Activated CD4-positive, alpha-beta T cell treated with anti-CD3 and anti-CD28 coated beads, Interleukin-2, amount 10 ng/mL, durations not matched to agents 24 days and 14 days (primary cell): ENCODE measurements around the gene GPR35. TPM values are rescaled to one million over a fixed set of nuclear protein-coding genes. Genes with fewer than 3 reads are reported as not detected.
A peak's percentile ranks its signal among the peaks of the same experiment; 100 is the strongest.

Experiments
- DNase-seq: peaks from one replicate; pipeline ENCODE4 v3.0.0; 2022
- H3K27ac Mint-ChIP-seq: one replicate; pipeline ENCODE4 v1.8.0; 2022; ENCODE audit warnings: mild to moderate bottlenecking, mixed read lengths
- H3K27me3 Mint-ChIP-seq: one replicate; pipeline ENCODE4 v1.8.0; 2022; ENCODE audit warnings: mixed read lengths
- H3K36me3 Mint-ChIP-seq: one replicate; pipeline ENCODE4 v1.8.0; 2022; ENCODE audit warnings: low read depth, mild to moderate bottlenecking, mixed read lengths
- H3K4me1 Mint-ChIP-seq: one replicate; pipeline ENCODE4 v1.8.0; 2021; ENCODE audit warnings: mixed read lengths
- H3K4me3 Mint-ChIP-seq: one replicate; pipeline ENCODE4 v1.8.0; 2022; ENCODE audit warnings: mild to moderate bottlenecking, moderate library complexity, mixed read lengths
- H3K9me3 Mint-ChIP-seq: one replicate; pipeline ENCODE4 v1.8.0; 2021; ENCODE audit warnings: mixed read lengths
- intact Hi-C: fragments of 100-400 bp; cut with micrococcal nuclease; formaldehyde crosslinking; loops from one replicate; pipeline ENCODE4 v1.15.1; 2023
- total RNA-seq: library from RNA; stranded (reverse); gene quantifications from 2 replicates; pipeline ENCODE4 v1.2.3, GENCODE V29; 2022

GPR35 gene
- total RNA-seq, 1 donor from 2014 or later = 8.7 TPM

- intact Hi-C loops = no loop called here
- no peaks in the 10 kb centered on the region for H3K9me3 Mint-ChIP-seq
- H3K36me3 Mint-ChIP-seq = peaks cover 14% of the 10 kb centered on the region
- peaks cover 4% of the 10 kb centered on the region for H3K4me1 Mint-ChIP-seq
- no peak for DNase-seq
- H3K27me3 Mint-ChIP-seq = no peaks in the 10 kb centered on the region
- H3K27ac Mint-ChIP-seq = no peak overlapping the region
- H3K4me3 Mint-ChIP-seq = no peak overlapping the region
Observed at GRCh38 chr2:240593703-240594451, 31.4 kb upstream of the GPR35 start.

GRCh38 chr2:240594511-240595380 lies 30.5 kb upstream of the GPR35 start:
- H3K27me3 Mint-ChIP-seq = no peaks in the 10 kb centered on the region
- H3K27ac Mint-ChIP-seq = no peak overlapping the region
- H3K4me1 Mint-ChIP-seq = peaks cover 2% of the 10 kb centered on the region
- intact Hi-C loops = no loop called here
- H3K9me3 Mint-ChIP-seq = no peaks in the 10 kb centered on the region
- H3K4me3 Mint-ChIP-seq = no peak overlapping the region
- peaks cover 15% of the 10 kb centered on the region for H3K36me3 Mint-ChIP-seq
- no peak for DNase-seq

- H3K4me1 Mint-ChIP-seq = peaks cover 4% of the 10 kb centered on the region
- H3K36me3 Mint-ChIP-seq = peaks cover 18% of the 10 kb centered on the region
- intact Hi-C loops = no loop called here
- DNase-seq = peak; percentile 88
- H3K4me3 Mint-ChIP-seq = no peak overlapping the region
- no peaks in the 10 kb centered on the region for H3K27me3 Mint-ChIP-seq
- no peak overlapping the region for H3K27ac Mint-ChIP-seq
- H3K9me3 Mint-ChIP-seq = no peaks in the 10 kb centered on the region
Observed at GRCh38 chr2:240595381-240596079, 29.8 kb upstream of the GPR35 start.

DNA sequence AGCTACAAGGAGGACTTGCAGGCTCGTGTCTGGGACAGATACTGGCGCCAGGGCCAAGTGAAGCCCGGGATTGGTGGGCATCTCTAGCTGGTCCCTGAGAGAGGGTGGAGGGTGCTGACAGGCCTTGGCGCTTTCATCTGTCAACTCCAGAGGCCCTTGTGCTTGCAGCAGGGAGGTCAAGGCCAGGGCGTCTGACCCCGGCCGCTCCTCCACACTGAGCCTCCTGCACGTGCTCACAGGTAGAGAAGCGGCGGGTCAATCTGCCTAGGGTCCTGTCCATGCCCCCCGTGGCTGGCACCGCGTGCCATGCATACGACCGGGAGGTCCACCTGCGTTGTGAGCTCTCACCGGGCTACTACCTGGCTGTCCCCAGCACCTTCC lies 29.2 kb upstream of the GPR35 start:
- DNase-seq = no peak
- intact Hi-C loops = no loop called here
- peaks cover 4% of the 10 kb centered on the region for H3K4me1 Mint-ChIP-seq
- no peaks in the 10 kb centered on the region for H3K9me3 Mint-ChIP-seq
- H3K27me3 Mint-ChIP-seq = no peaks in the 10 kb centered on the region
- no peak overlapping the region for H3K4me3 Mint-ChIP-seq
- H3K36me3 Mint-ChIP-seq = peaks cover 16% of the 10 kb centered on the region
- no peak overlapping the region for H3K27ac Mint-ChIP-seq

DNA sequence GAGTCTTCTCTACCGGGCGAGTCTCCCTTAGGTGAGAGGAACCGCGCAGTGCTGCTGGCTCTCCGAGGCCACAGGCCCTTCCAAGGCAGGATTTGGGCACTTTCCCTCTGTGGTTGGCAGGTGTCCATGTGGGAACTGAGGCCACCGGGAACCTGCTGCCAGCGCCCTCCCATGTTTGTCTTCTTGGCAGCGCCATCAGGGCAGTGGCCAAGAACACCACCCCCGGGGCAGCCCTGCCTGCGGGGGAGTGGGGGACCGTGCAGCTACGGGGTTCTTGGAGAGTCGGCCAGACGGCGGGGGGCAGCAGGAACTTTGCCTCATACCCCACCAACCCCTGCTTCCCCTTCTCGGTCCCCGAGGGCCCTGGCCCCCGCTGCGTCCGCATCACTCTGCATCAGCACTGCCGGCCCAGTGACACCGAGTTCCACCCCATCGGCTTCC lies 28.8 kb upstream of the GPR35 start:
- Mint-ChIP-seq H3K4me3 (no peak overlapping the region), H3K4me1 (peaks cover 4% of the 10 kb centered on the region), H3K27ac (no peak overlapping the region), H3K36me3 (peaks cover 12% of the 10 kb centered on the region), H3K9me3 (no peaks in the 10 kb centered on the region), H3K27me3 (no peaks in the 10 kb centered on the region)
- intact Hi-C loops = no loop called here
- no peak for DNase-seq

GRCh38 chr2:240597054-240597418 lies 28.2 kb upstream of the GPR35 start:
- Mint-ChIP-seq H3K9me3 (no peaks in the 10 kb centered on the region), H3K4me1 (peaks cover 4% of the 10 kb centered on the region), H3K36me3 (peaks cover 11% of the 10 kb centered on the region), H3K4me3 (no peak overlapping the region), H3K27me3 (no peaks in the 10 kb centered on the region), H3K27ac (no peak overlapping the region)
- DNase-seq = no peak
- intact Hi-C loops = no loop called here

DNA sequence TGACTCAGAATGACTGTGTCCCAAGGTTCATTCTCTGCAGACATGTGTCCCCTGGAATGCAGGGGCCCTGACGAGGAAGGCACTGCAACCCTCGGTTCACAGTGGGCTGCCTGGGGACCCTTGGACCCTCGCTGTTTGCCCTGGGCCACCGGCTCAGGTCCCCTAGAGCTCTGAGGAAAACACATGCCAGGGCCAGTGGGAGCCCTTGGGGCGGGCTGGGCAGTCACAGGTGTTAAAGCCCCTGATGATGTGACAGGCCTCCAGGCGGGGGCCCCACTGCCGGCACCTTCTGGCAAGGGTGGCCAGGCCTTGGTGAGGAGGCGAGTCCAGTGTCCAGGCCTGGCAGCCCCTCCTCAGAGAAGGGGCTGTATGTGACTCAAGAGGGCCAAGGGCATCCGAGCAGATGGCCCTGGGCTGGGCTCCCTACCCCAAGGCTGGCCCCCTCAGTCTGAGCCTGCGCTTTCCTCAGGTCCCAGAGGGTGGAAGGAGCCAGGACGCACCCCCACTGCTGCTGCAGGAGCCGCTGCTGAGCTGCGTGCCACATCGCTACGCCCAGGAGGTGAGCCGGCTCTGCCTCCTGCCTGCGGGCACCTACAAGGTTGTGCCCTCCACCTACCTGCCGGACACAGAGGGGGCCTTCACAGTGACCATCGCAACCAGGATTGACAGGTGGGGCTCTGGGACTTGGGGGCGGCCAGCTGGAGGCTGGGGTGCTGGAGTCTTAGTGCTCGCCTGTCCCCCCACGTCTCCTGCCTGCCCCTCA lies 27.7 kb upstream of the GPR35 start:
- Mint-ChIP-seq H3K9me3 (no peaks in the 10 kb centered on the region), H3K4me1 (peaks cover 4% of the 10 kb centered on the region), H3K27me3 (no peaks in the 10 kb centered on the region), H3K36me3 (peaks cover 7% of the 10 kb centered on the region), H3K27ac (no peak overlapping the region), H3K4me3 (no peak overlapping the region)
- no peak for DNase-seq
- intact Hi-C loops = no loop called here

- Mint-ChIP-seq H3K27ac (no peak overlapping the region), H3K36me3 (peaks cover 6% of the 10 kb centered on the region), H3K4me3 (no peak overlapping the region), H3K9me3 (no peaks in the 10 kb centered on the region), H3K27me3 (no peaks in the 10 kb centered on the region), H3K4me1 (peaks cover 4% of the 10 kb centered on the region)
- DNase-seq = no peak
- intact Hi-C loops = no loop called here
Observed at GRCh38 chr2:240598311-240598911, 26.9 kb upstream of the GPR35 start.

DNA sequence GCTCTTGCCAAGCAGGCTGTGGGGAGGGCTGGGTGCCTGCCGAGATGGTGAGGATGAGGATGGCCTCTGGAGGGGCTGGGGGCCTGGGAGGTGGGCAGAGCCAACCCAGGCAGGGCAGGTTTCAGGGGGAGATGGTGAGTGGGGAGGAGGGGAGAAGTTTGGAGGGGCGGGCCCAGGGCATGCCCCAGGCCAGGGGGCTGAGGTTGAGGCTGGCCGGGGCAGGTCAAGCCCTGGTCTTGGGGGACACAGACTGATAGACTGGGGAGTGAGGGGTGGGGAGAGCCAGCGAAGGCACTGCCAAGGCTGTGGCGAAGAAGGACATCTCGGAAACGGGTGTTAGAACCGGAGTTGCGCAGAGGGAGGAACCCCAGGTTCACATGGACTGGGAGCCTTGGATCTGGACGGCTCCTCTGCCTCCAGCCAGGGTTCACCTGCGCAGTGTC lies 26.1 kb upstream of the GPR35 start:
- Mint-ChIP-seq H3K27ac (no peak overlapping the region), H3K4me3 (no peak overlapping the region), H3K4me1 (peaks cover 4% of the 10 kb centered on the region), H3K36me3 (peaks cover 6% of the 10 kb centered on the region), H3K27me3 (no peaks in the 10 kb centered on the region), H3K9me3 (no peaks in the 10 kb centered on the region)
- intact Hi-C loops = no loop called here
- no peak for DNase-seq

GRCh38 chr2:240600451-240600961 lies 24.8 kb upstream of the GPR35 start:
- Mint-ChIP-seq H3K36me3 (peaks cover 6% of the 10 kb centered on the region), H3K27ac (no peak overlapping the region), H3K9me3 (no peaks in the 10 kb centered on the region), H3K27me3 (no peaks in the 10 kb centered on the region), H3K4me1 (peaks cover 4% of the 10 kb centered on the region), H3K4me3 (no peak overlapping the region)
- DNase-seq = no peak
- intact Hi-C loops = no loop called here

DNA sequence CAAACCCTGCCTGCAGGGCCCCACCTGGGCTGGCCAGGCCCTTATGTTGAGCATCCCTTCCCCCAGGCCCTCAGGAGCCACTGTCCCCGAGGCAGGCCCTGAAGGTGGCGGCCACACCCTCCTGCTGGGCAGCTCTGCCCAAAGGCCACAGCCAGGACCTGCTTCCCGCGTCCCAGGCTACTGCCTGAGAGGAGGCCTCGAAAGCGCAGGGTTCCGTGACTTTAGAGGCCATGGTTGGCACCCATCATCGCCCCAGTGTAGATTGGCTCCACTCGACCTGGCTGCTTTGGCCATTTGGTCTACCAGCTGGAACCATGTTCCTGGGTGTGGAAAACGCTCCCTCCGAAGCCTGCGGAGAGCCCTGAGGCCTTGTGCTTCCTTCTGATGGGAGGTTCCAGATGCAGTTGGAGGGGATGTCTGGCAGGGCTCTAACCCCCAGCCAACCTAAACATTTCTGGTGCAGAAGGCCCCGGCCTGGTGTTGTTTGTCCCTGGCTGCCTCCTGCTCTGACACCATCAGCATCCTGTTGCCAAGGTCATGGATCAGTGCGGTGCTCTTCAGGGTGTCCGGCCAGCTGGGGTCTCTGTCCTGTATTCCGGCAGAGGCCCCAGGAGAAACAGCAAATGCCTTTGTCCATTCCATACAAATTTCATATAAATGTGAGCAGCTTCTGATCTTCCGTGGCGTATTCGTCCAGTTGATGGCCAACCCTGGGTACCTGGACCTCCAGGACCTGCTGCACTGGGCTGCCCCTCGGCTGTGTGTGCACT lies 24.0 kb upstream of the GPR35 start:
- intact Hi-C loops = no loop called here
- no peak overlapping the region for H3K4me3 Mint-ChIP-seq
- H3K36me3 Mint-ChIP-seq = peaks cover 4% of the 10 kb centered on the region
- no peaks in the 10 kb centered on the region for H3K9me3 Mint-ChIP-seq
- no peak for DNase-seq
- no peak overlapping the region for H3K27ac Mint-ChIP-seq
- no peaks in the 10 kb centered on the region for H3K27me3 Mint-ChIP-seq
- H3K4me1 Mint-ChIP-seq = peaks cover 3% of the 10 kb centered on the region

DNA sequence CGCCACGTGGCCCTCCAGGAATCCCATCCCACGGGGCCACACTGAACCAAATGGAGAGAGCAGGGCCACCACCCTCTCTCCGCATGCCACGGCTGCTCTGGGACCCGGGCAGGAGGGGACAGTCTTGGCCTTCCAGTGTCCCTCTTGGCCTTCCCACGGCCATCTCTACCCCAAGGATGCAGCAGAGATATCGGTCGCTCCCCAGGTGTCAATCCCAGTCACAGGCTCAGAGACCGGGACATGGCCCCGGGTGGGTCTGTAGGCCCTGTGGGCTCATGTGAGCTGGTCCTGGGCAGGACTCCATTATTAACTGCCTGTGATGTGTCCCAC lies 23.5 kb upstream of the GPR35 start:
- intact Hi-C loops = no loop called here
- no peaks in the 10 kb centered on the region for H3K27me3 Mint-ChIP-seq
- no peak for DNase-seq
- H3K4me3 Mint-ChIP-seq = no peak overlapping the region
- no peaks in the 10 kb centered on the region for H3K9me3 Mint-ChIP-seq
- peaks cover 3% of the 10 kb centered on the region for H3K4me1 Mint-ChIP-seq
- H3K27ac Mint-ChIP-seq = no peak overlapping the region
- H3K36me3 Mint-ChIP-seq = peaks cover 4% of the 10 kb centered on the region
